T-cell (primary cell): ENCODE measurements around the gene RUFY2. TPM values are rescaled to one million over a fixed set of nuclear protein-coding genes. Genes with fewer than 3 reads are reported as not detected.

ENCODE experiments used
- ATAC-seq, 4 experiments: fragments of 200-7000 bp in 3 of 4; fragments of 150-1000 bp in 1 of 4; cut with Tn5 transposase; replicated peaks in 1 of 4; 1 replicate in 3 of 4; 2 replicates in 1 of 4; pipeline ENCODE4 v1.10.0; 2021; ENCODE audit warnings: moderate library complexity in 3 of 4, mild to moderate bottlenecking in 2 of 4, moderate number of reproducible peaks in 1 of 4
- CTCF ChIA-PET, 2 donors: fragments of 300-600 bp; sonication (Branson Sonifier 250); formaldehyde crosslinking; loops; one replicate each; lab custom pipeline; 2022; ENCODE audit warnings: antibody characterized with exemption in 2 of 2; lab: Charles Lee
- POLR2A ChIA-PET, 2 donors: fragments of 300-600 bp; sonication (Branson Sonifier 250); formaldehyde crosslinking; loops; one replicate each; lab custom pipeline; 2022; ENCODE audit warnings: antibody characterized with exemption in 2 of 2; lab: Charles Lee
- DNase-seq, 35 experiments: peaks; one replicate each; pipeline versions ENCODE4 v3.0.0 to v3.0.0-alpha.2; 2013 to 2023
- H3K27ac ChIP-seq: one replicate; pipeline ENCODE4 v1.5.1; 2013; ENCODE audit warnings: low read length
- H3K27me3 ChIP-seq, 2 experiments: replicated peaks in 1 of 2; 1 replicate in 1 of 2; 2 replicates in 1 of 2; pipeline versions ENCODE4 v1.6.1 to v1.7.0; 2013; ENCODE audit warnings: low read length in 1 of 2, mixed read lengths in 1 of 2; ENCODE audit not compliant: control insufficient read depth in 2 of 2, insufficient read depth in 2 of 2; ENCODE audit errors: extremely low read depth in 1 of 2
- H3K36me3 ChIP-seq, 2 donors: 1 replicate in 1 of 2; 2 replicates in 1 of 2; pipeline versions ENCODE4 v1.6.1 to v1.7.0; 2013; ENCODE audit warnings: low read length in 1 of 2; ENCODE audit not compliant: control insufficient read depth in 2 of 2, insufficient read depth in 1 of 2; ENCODE audit errors: extremely low read depth in 1 of 2
- H3K4me1 ChIP-seq, 2 experiments: 1 replicate in 1 of 2; 2 replicates in 1 of 2; pipeline versions ENCODE4 v1.6.1 to v1.7.0; 2013; ENCODE audit warnings: low read length in 2 of 2, mixed read lengths in 1 of 2; ENCODE audit not compliant: insufficient read depth in 2 of 2, control insufficient read depth in 1 of 2; ENCODE audit errors: extremely low read depth in 1 of 2
- H3K4me3 ChIP-seq, 2 donors: 1 replicate in 1 of 2; 2 replicates in 1 of 2; pipeline versions ENCODE4 v1.5.1 to v1.7.0; 2013; ENCODE audit warnings: mild to moderate bottlenecking in 2 of 2, low read length in 1 of 2, moderate library complexity in 1 of 2; ENCODE audit not compliant: control insufficient read depth in 1 of 2; ENCODE audit errors: extremely low read depth in 1 of 2
- H3K9me3 ChIP-seq: 2 replicates; pipeline ENCODE4 v1.7.0; 2013
- H3K27ac Mint-ChIP-seq, 2 donors: one replicate each; pipeline ENCODE4 v1.8.0; 2020 to 2021; ENCODE audit warnings: mild to moderate bottlenecking in 2 of 2, mixed read lengths in 2 of 2
- H3K27me3 Mint-ChIP-seq, 2 donors: one replicate each; pipeline ENCODE4 v1.8.0; 2021 to 2022; ENCODE audit warnings: mixed read lengths in 2 of 2
- H3K36me3 Mint-ChIP-seq: one replicate; pipeline ENCODE4 v1.8.0; 2021; ENCODE audit warnings: mixed read lengths
- H3K4me1 Mint-ChIP-seq, 3 donors: one replicate each; pipeline ENCODE4 v1.8.0; 2020 to 2022; ENCODE audit warnings: mixed read lengths in 3 of 3, mild to moderate bottlenecking in 1 of 3
- H3K4me3 Mint-ChIP-seq, 3 donors: one replicate each; pipeline ENCODE4 v1.8.0; 2020 to 2022; ENCODE audit warnings: mild to moderate bottlenecking in 3 of 3, mixed read lengths in 3 of 3, moderate library complexity in 3 of 3
- H3K9me3 Mint-ChIP-seq, 3 donors: one replicate each; pipeline ENCODE4 v1.8.0; 2020 to 2022; ENCODE audit warnings: mixed read lengths in 3 of 3
- WGBS: methylation state at CpG from one replicate; pipeline ENCODE4 v1.1.5; 2013; ENCODE audit warnings: missing lambda C conversion rate; ENCODE audit not compliant: insufficient coverage; 5-methylcytosine and 5-hydroxymethylcytosine counted together
- total RNA-seq, 35 experiments: library from RNA in 6 of 35; stranded (reverse) in 6 of 35; fragments of 120-200 nt in 1 of 35; gene quantifications; one replicate each; pipeline versions ENCODE4 v1.2.1 to v1.2.4 and lab custom pipeline; 2013 to 2026

Gene RUFY2
- total RNA-seq, 5 donors from 2014 or later (not counting 1 experiment from before 2014, with no cell fraction given), result 15.2 to 25.7 (median 20.3) TPM

DNA sequence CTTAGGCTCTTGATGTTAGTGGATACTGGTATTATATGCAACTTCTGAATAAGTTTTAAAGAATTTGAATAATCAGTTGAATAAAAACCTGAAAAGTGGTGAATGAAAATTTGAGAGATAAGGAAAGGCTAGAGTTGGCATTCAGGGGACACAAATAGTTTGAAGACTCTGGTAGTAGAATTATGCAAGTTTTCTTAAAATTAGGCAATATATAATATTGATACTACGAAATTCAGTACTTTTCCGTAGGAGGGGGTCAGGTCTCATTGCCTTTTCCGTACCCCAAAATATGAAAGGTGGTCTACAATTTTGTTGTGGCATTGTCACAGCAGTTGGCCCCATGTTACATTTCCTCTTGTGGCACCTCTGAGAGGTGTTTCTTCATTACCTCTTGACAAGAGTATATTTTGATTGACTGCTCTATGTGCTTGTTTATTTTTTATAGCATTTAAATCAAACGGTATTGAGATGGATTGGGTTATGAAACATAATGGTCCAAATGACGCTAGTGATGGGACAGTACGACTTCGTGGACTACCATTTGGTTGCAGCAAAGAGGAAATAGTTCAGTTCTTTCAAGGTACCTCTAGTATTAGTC is 70.2 kb downstream of the RUFY2 start:
- Mint-ChIP-seq H3K36me3 (peaks cover 42% of the 10 kb centered on the region), H3K9me3 (no peaks in the 10 kb centered on the region), H3K27ac (peak overlapping the region; percentile 84 to 85), H3K4me3 (peak overlapping the region; percentile 71 to 100 (median 98)), H3K4me1 (peaks cover 56 to 80% (median 58%) of the 10 kb centered on the region in 3 donors), H3K27me3 (no peaks in the 10 kb centered on the region)
- H3K4me1 ChIP-seq, result peaks cover 6 to 39% of the 10 kb centered on the region in 2 experiments
- 19% methylated on average over 4 of the region's 7 CpGs for WGBS
- peak overlapping the region; percentile 6 for H3K27ac ChIP-seq
- DNase-seq (no peak), ATAC-seq (no peak)
- no peaks in the 10 kb centered on the region for H3K9me3 ChIP-seq
- POLR2A ChIA-PET, result interaction anchor here in 1 of 2 donors (0.6 kb wide), 2 partner anchors 11 to 348 kb away, joined by 3 to 4 read pairs; no protein-coding TSS in a partner anchor
- CTCF ChIA-PET, result no interaction called here
- no peak overlapping the region for H3K4me3 ChIP-seq
- H3K27me3 ChIP-seq, result no peaks in the 10 kb centered on the region
- peaks cover 8 to 42% of the 10 kb centered on the region in 2 donors for H3K36me3 ChIP-seq

DNA sequence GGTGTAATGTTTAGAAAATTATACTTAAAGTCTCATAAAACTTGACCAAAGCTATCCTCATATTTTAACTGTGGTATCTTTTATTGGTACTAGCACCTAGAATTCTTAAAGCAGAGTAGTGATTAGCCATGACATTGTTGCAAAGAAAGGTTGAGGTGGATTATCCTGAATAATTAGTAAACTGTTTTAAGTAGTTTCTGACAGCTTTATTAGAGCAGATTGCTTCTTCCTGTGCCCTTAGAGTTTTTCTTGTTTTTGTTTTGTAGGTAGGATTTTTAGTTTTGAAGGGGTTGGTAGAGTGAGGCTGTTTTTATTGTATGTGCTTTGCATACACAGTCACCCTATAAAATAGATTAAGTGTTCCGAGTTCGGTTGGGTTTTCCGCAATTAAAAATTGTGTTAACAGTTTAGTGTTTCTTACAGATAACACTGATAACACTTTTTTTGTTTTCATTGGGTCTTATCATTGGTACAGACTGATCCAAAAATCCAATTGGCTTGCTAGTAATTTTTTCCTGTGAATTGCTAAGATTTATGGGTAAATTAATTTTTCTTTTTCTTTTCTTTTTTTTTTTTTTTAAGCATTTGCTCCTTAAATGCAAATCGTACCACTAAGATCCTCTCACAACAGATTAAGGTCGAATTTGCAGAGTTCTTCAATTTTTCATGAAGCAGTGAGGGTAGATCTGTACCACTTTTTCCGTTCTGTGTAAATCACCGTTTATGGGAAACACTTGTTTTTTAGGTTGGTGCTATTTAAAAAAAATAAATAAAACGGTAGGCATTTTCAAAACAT is 72.2 kb downstream of the RUFY2 start:
- H3K9me3 Mint-ChIP-seq, result no peaks in the 10 kb centered on the region
- peaks cover 56 to 85% (median 64%) of the 10 kb centered on the region in 3 donors for H3K4me1 Mint-ChIP-seq
- peaks cover 19 to 41% of the 10 kb centered on the region in 2 experiments for H3K4me1 ChIP-seq
- no peaks in the 10 kb centered on the region for H3K9me3 ChIP-seq
- WGBS, result no CpG with 5 or more reads among the region's 8 CpGs
- H3K36me3 Mint-ChIP-seq, result peaks cover 28% of the 10 kb centered on the region
- no peaks in the 10 kb centered on the region for H3K27me3 Mint-ChIP-seq
- peak overlapping the region; percentile 95 for H3K27ac ChIP-seq
- ATAC-seq (no peak), DNase-seq (no peak)
- ChIA-PET CTCF (interaction anchor here (0.6 to 2.0 kb wide), 2 partner anchors 122 to 391 kb away, joined by 3 to 6 read pairs; no protein-coding TSS in a partner anchor), POLR2A (no interaction called here)
- peak overlapping the region in 1 of 2 donors; percentile 77 for H3K4me3 ChIP-seq
- H3K27me3 ChIP-seq, result no peaks in the 10 kb centered on the region
- H3K27ac Mint-ChIP-seq, result peak overlapping the region; percentile 87 to 100
- H3K4me3 Mint-ChIP-seq, result peak overlapping the region; percentile 98 to 100 (median 100)
- peaks cover 2 to 22% of the 10 kb centered on the region in 2 donors for H3K36me3 ChIP-seq

DNA sequence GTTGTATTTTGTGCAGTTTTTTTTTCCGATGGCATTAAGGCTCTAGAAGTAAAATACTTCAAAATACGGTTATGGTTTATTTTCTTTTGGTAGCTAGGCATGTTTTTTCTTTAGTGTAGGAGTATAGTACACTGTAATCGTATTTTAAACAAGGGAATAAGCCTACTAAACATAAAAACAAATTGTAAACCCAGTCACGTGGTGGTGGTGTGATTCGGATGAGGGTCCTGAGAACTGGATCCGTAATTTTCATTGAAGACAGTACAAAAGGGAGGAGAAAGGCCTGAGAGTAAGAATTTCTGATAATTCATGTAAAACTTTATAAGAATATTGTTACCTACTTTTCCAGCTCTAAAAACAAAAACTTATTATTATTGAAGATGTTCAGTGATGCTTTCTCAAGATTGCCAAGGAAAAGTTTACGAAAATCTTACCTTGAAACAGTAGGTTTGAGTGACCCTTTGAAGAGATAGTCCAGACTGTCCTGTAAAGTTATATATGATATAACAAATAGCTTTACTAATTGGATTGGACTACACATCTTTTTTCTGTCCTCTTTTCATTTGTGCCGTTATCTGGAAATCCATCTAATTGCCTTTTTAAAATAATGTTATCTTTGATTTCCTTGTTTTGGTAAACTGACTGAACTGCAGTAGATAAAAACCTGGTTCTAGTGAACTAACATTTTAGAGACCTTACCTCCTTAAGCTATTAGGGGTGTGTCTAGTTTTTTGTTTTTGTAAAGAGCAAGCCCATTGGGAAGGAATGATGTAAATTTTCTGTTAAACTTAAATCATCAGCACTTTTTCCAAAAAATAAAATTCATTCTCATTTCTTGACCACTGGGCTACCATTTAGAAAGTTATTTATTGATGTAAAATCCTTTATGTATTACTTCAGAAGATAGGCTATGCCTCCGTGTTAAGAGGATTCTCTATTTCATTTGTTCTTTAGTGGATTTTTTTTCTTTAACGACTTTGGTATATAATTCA is 73.3 kb downstream of the RUFY2 start:
- Histone ChIP-seq H3K4me3 (peak overlapping the region; percentile 77 to 88), H3K9me3 (no peaks in the 10 kb centered on the region), H3K27ac (peak overlapping the region; percentile 95), H3K4me1 (peaks cover 19 to 41% of the 10 kb centered on the region in 2 experiments), H3K36me3 (peaks cover 0 to 10% of the 10 kb centered on the region in 2 donors), H3K27me3 (no peaks in the 10 kb centered on the region)
- Mint-ChIP-seq H3K27me3 (no peaks in the 10 kb centered on the region), H3K4me1 (peaks cover 52 to 75% (median 58%) of the 10 kb centered on the region in 3 donors), H3K27ac (peak overlapping the region; percentile 100), H3K4me3 (peak overlapping the region; percentile 98 to 100 (median 100)), H3K36me3 (peaks cover 17% of the 10 kb centered on the region), H3K9me3 (no peaks in the 10 kb centered on the region)
- WGBS, result 0% methylated on average over 1 of the region's 10 CpGs
- POLR2A ChIA-PET, result interaction anchor here (0.5 to 1.1 kb wide), 7 partner anchors 19 to 565 kb away, joined by 3 to 7 read pairs (median 3); no protein-coding TSS in a partner anchor
- no peak for ATAC-seq
- DNase-seq, result no peak
- CTCF ChIA-PET, result interaction anchor here (0.5 to 2.0 kb wide), 8 partner anchors 15 to 490 kb away, joined by 4 to 14 read pairs (median 4); no protein-coding TSS in a partner anchor

DNA sequence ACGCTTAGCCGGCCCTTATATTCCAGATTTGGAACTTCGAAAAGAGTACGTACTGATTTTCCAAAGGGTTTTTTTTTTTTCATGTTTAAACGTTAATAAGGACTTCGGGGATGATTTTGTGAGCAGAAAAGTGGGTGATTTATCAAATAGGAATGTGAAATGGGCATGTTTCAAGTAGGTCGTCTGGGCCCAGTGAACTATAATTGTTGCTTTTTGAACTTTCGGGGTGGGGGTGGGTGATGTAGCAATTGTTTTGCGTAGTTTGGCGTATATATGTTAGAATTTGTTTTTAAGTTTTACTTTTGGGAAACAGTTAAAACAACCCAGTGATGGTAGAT is 74.0 kb downstream of the RUFY2 start:
- CTCF ChIA-PET, result interaction anchor here (1.0 to 2.0 kb wide), 5 partner anchors 16 to 483 kb away, joined by 4 to 14 read pairs (median 4); no protein-coding TSS in a partner anchor
- 0% methylated on average over 9 of the region's 10 CpGs for WGBS
- H3K27me3 Mint-ChIP-seq, result no peaks in the 10 kb centered on the region

DNA sequence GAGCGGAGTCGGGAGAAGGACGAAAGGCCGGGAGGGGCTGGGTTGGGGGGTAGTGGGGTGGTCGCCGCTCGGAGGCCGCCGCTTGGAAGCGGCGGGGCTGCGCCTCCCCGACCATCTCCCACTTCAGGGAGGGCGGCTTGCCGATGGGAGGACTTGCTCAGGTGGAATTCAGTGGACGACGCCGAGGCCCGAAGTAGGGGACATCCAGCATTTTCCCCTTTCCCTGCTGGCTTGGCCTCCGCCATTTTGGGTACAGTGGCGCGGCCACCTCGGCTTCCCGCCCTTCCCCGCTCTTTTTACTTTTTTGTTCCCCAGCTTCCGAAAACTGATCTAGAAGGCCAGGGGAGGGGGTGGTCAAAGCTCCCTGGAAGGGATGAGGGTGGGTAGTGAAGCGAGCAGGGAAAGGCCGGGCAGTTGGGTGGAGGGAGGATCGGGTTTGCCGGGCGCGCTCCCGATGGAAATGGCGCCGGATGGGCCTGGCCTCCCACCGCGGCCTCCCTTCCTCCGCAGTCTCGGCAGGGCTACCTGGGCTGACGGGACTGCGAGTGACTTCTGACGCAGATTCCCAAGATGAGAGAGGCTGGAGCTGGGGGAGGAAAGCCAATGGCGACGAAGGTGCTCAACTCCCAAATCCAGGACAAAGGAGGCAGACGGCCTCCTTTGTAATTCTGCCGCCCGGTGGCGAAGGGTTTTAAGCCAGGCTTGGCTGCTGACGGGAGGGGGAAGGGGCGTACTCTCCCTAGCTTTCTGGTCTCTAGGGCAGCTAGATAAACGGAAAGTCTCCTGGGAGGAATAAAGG is 74.6 kb downstream of the RUFY2 start, which contains the start of gene PBLD:
Gene PBLD (minus strand): TSS at position 670 of the 799 bp plus-strand sequence. CDS start 26,084 bp downstream, outside the sequence.
- Mint-ChIP-seq H3K27me3 (no peaks in the 10 kb centered on the region), H3K27ac (peak within 1 kb of the TSS; percentile 100), H3K4me1 (peaks cover 50 to 69% (median 53%) of the 10 kb centered on the region in 3 donors), H3K4me3 (peak within 1 kb of the TSS; percentile 98 to 100 (median 100)), H3K9me3 (no peaks in the 10 kb centered on the region), H3K36me3 (peaks cover 9% of the 10 kb centered on the region)
- ATAC-seq, result peak; percentile 2 to 14 (median 10)
- ChIA-PET CTCF (interaction anchor here (0.6 to 2.0 kb wide), 7 partner anchors 13 to 428 kb away, joined by 3 to 14 read pairs (median 5); no protein-coding TSS in a partner anchor), POLR2A (interaction anchor here (0.6 to 1.1 kb wide), 10 partner anchors 16 to 1022 kb away, joined by 3 to 18 read pairs (median 4); no protein-coding TSS in a partner anchor)
- peak; percentile 17 to 71 (median 47) for DNase-seq
- WGBS, result 0% methylated on average over 31 of the region's 51 CpGs
- Histone ChIP-seq H3K36me3 (peaks cover 0 to 3% of the 10 kb centered on the region in 2 donors), H3K4me1 (peaks cover 16 to 39% of the 10 kb centered on the region in 2 experiments), H3K27me3 (no peaks in the 10 kb centered on the region), H3K9me3 (no peaks in the 10 kb centered on the region), H3K27ac (peak within 1 kb of the TSS; percentile 95), H3K4me3 (peak within 1 kb of the TSS; percentile 77 to 88)

More for the DNA sequence above, 74.0 kb downstream of the RUFY2 start:
- H3K27me3 ChIP-seq, result no peaks in the 10 kb centered on the region
- peaks cover 13% of the 10 kb centered on the region for H3K36me3 Mint-ChIP-seq
- H3K36me3 ChIP-seq, result peaks cover 0 to 6% of the 10 kb centered on the region in 2 donors
- H3K27ac Mint-ChIP-seq, result peak overlapping the region; percentile 100
- peak overlapping the region; percentile 98 to 100 (median 100) for H3K4me3 Mint-ChIP-seq
- peaks cover 54 to 74% (median 59%) of the 10 kb centered on the region in 3 donors for H3K4me1 Mint-ChIP-seq
- H3K9me3 Mint-ChIP-seq, result no peaks in the 10 kb centered on the region
- ATAC-seq (no peak), DNase-seq (no peak)
- POLR2A ChIA-PET, result interaction anchor here (0.6 to 1.1 kb wide), 7 partner anchors 18 to 564 kb away, joined by 3 to 6 read pairs (median 4); no protein-coding TSS in a partner anchor
- peak overlapping the region; percentile 95 for H3K27ac ChIP-seq
- peak overlapping the region; percentile 77 to 88 for H3K4me3 ChIP-seq
- peaks cover 19 to 39% of the 10 kb centered on the region in 2 experiments for H3K4me1 ChIP-seq
- H3K9me3 ChIP-seq, result no peaks in the 10 kb centered on the region
